Limb (tissue), 2 donors: ENCODE results near the gene FCN2.

Source experiments
- DNase-seq, 2 donors: peaks; one replicate each; pipeline ENCODE4 v3.0.0-alpha.2; 2016; ENCODE audit errors: extremely low spot score in 2 of 2

FCN2 gene

GRCh38 chr9:134880484-134881312 is at the start of gene FCN2:
Gene FCN2, plus strand, starts transcription at chr9:134880810. Its CDS starts 12 bp downstream, at chr9:134880822.
- DNase-seq = no peak

- DNase-seq = no peak
Measured at GRCh38 chr9:134830926-134831720, 49.5 kb upstream of the FCN2 start.

GRCh38 chr9:134832471-134832870 is 48.1 kb upstream of the FCN2 start:
- DNase-seq = no peak

- no peak for DNase-seq
Measured at GRCh38 chr9:134833294-134833880, 47.2 kb upstream of the FCN2 start.

GRCh38 chr9:134834217-134834956 is 46.2 kb upstream of the FCN2 start:
- DNase-seq = no peak

- no peak for DNase-seq
Measured at GRCh38 chr9:134834957-134835419, 45.6 kb upstream of the FCN2 start.

GRCh38 chr9:134835448-134835847 is 45.2 kb upstream of the FCN2 start:
- no peak for DNase-seq

GRCh38 chr9:134835987-134836386 is 44.6 kb upstream of the FCN2 start:
- DNase-seq = no peak

GRCh38 chr9:134836406-134836970 is 44.1 kb upstream of the FCN2 start:
- DNase-seq = no peak

- no peak for DNase-seq
Measured at GRCh38 chr9:134837529-134837928, 43.1 kb upstream of the FCN2 start.

- no peak for DNase-seq
Measured at GRCh38 chr9:134838651-134839454, 41.8 kb upstream of the FCN2 start.

GRCh38 chr9:134839455-134840125 is 41.0 kb upstream of the FCN2 start:
- no peak for DNase-seq

GRCh38 chr9:134840511-134840910 is 40.1 kb upstream of the FCN2 start:
- DNase-seq = no peak

GRCh38 chr9:134841180-134841904 is 39.3 kb upstream of the FCN2 start:
- no peak for DNase-seq

- no peak for DNase-seq
Measured at GRCh38 chr9:134842321-134842720, 38.3 kb upstream of the FCN2 start.

- DNase-seq = no peak
Measured at GRCh38 chr9:134843740-134844139, 36.9 kb upstream of the FCN2 start.

GRCh38 chr9:134844821-134845220 is 35.8 kb upstream of the FCN2 start:
- no peak for DNase-seq

GRCh38 chr9:134846187-134846586 is 34.4 kb upstream of the FCN2 start:
- DNase-seq = no peak

GRCh38 chr9:134846699-134847098 is 33.9 kb upstream of the FCN2 start:
- DNase-seq = no peak
